ENCODE results near the gene ICAM5. TPM values are rescaled to one million over a fixed set of nuclear protein-coding genes. Genes with fewer than 3 reads are reported as not detected.

The ICAM5 gene
- total and polyA plus RNA-seq, 9 of the 15 experiments (the other 6 are each of a cell fraction or from before 2014, with no cell fraction given) = 0.10 to 114 (median 13.7) TPM

GRCh38 chr19:10292206-10292788, 2.5 kb downstream of the ICAM5 start (continued):
- TF ChIP-seq CREB5 (CRISPR knock-in tag; IDR thresholded peaks at IDR 0.05) = no peak
- peak; percentile 8 for TF ChIP-seq MEIS2 (IDR thresholded peaks at IDR 0.05; ENCODE audit: partially characterized antibody)
- TF ChIP-seq ESRRB (CRISPR knock-in tag; IDR thresholded peaks at IDR 0.05; ENCODE audit: borderline replicate concordance) = no peak
- no peak for TF ChIP-seq ASH1L (IDR thresholded peaks at IDR 0.05; ENCODE audit: borderline replicate concordance, low read depth, partially characterized antibody)
- TF ChIP-seq, protein P1, sequence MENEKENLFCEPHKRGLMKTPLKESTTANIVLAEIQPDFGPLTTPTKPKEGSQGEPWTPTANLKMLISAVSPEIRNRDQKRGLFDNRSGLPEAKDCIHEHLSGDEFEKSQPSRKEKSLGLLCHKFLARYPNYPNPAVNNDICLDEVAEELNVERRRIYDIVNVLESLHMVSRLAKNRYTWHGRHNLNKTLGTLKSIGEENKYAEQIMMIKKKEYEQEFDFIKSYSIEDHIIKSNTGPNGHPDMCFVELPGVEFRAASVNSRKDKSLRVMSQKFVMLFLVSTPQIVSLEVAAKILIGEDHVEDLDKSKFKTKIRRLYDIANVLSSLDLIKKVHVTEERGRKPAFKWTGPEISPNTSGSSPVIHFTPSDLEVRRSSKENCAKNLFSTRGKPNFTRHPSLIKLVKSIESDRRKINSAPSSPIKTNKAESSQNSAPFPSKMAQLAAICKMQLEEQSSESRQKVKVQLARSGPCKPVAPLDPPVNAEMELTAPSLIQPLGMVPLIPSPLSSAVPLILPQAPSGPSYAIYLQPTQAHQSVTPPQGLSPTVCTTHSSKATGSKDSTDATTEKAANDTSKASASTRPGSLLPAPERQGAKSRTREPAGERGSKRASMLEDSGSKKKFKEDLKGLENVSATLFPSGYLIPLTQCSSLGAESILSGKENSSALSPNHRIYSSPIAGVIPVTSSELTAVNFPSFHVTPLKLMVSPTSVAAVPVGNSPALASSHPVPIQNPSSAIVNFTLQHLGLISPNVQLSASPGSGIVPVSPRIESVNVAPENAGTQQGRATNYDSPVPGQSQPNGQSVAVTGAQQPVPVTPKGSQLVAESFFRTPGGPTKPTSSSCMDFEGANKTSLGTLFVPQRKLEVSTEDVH (IDR thresholded peaks at IDR 0.05; ENCODE audit: low read depth, partially characterized antibody) = no peak
- TF ChIP-seq FOXJ3 (CRISPR knock-in tag; IDR thresholded peaks at IDR 0.05) = no peak
- TF ChIP-seq SIN3A (IDR thresholded peaks at IDR 0.05; ENCODE audit: borderline replicate concordance in 2 of 2, control insufficient read depth in 1 of 2, low read depth in 2 of 2, low read length in 2 of 2) = peak in 1 of 2 experiments; percentile 68; a peak in 2 of 4 replicates
- no peak for TF ChIP-seq SOX6 (IDR thresholded peaks at IDR 0.05)
- TF ChIP-seq ZNF354B (CRISPR knock-in tag; IDR thresholded peaks at IDR 0.05) = no peak
- peak; percentile 60; the same call in 1 of the 2 replicates for TF ChIP-seq POLR2AphosphoS5 (IDR thresholded peaks at IDR 0.05; ENCODE audit: control insufficient read depth, insufficient read depth, low read depth, low read length)
- TF ChIP-seq GABPA (tag; conservative IDR thresholded peaks at IDR 0.05; ENCODE audit: low read depth) = peak; percentile 79
- no peak for TF ChIP-seq ELK1 (CRISPR knock-in tag; IDR thresholded peaks at IDR 0.05)
- no peak for TF ChIP-seq CHD4 (IDR thresholded peaks at IDR 0.05; ENCODE audit: insufficient read depth, insufficient replicate concordance, low read depth, low read length, poor library complexity, severe bottlenecking)
- TF ChIP-seq PHF8 (IDR thresholded peaks at IDR 0.05; ENCODE audit: borderline replicate concordance, low read length) = peak; percentile 41; the same call in 1 of the 2 replicates
- TF ChIP-seq ATF2 (CRISPR knock-in tag; IDR thresholded peaks at IDR 0.05) = no peak

All from K562 (cell line).